Muscle of arm (tissue), 12 donors: ENCODE results near the gene NOTO. TPM values are rescaled to one million over a fixed set of nuclear protein-coding genes. Genes with fewer than 3 reads are reported as not detected.

Experiments used
- DNase-seq: peaks from one replicate; pipeline ENCODE4 v3.0.0-alpha.2; 2013
- polyA plus RNA-seq, 12 donors: library from polyadenylated mRNA; unstranded; fragments of 120-200 nt; gene quantifications; one replicate each; pipeline ENCODE4 v1.2.1, GENCODE V29; 2013; ENCODE audit not compliant: insufficient read length in 12 of 12

The NOTO gene
- polyA plus RNA-seq, 12 donors = 0.06 to 0.08 (median 0.07) TPM; not detected in 9

DNA sequence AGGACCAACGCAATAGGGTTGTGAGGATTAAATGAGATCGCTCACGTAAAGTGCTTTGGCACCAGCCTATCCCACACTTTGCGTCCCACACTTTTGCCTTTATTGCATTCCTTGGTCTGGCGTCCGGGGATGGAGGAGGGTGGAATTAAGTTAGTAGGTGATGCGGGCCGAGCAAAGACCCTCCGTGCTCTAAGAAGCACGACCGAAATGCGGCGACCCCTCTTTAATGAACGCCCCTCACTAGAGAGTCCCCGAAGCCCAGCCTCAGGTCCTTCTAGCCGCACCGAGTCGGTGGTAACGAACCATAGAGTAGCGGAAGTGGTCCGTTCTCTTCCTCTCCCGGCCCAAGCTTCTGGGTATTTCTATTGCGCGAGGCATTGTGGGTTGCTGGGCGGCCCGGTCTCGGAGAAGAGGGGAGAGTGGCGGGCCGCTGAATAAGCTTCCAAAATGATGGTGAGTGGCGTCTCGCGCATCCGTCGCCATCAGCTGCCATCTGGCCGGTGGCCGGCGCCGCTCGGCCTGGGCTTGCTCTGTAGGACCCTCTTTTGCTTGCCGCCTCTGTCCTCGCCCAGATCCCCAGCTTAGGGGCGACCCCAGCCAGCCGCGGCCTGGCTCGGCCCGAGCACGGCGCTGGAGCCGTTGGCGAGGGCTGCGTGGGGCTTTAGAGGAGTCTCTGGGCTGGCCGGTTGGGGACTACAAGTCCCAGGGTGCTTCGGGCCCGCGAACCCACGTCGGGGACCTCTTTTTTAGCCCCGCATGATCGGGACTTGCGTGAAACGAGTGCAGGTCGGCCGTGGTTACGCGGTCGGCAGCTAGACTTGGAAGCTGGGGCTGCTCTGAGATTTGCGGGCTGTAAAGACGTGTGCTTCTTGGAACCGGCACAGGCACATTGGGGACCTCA is 31.8 kb downstream of the NOTO start, which contains the start of gene CCT7:
Gene CCT7, plus strand, starts transcription at position 377 of the 901 bp plus-strand sequence. Its CDS starts 71 bp downstream, at position 448.
- DNase-seq = peak; percentile 93

DNA sequence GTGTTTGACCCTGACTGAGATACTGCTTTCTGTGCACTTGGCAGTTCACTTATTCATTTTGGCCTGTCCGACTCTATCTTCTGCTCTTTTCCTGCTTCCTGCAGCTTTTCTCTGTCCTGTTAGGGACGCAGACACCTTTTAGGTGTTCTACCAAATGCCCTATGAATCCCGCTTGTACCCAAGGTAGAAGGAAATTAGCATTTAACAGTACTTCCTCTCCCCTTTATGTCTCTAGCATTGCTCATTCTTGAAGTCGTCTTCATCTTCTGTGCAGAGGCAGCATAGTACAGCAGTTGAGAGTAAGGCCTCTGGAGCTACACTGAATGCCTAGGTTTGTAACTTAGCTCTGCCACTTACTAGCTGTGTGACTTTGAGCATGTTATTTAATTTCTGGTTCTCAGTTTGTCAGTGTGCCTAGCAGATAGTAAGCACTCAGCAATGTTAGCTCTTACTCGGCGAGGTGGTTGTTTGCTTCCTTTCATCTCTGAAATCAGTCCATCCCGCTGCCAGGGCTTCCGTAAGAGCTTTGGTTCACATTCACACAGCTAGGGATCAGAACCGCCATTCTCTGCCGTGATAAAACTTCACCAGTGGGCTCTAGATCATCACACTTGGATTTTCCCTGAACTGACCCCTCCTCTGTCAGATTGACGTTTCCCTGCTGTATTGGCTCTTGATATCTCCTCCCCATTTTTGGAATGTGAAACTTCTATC is 33.1 kb downstream of the NOTO start:
- DNase-seq = no peak

DNA sequence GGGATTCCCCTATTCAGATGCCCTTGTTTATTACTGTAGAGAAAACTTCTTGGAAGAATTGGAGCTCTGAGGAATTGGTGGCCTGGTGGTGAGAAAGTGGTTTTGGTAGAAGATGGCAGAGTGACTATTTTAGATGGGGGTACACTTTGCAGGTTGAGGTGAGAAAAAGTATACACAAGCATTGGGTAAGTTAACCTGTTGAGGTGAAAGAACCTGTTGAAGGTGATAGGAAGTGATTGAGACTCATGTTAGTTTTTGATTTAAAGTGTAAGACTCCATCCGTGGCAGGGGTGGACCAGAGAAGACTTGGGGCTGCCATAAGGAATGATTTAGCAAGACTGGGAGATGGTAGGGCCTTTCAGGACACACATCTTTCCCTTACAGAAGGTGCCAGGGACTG is 34.8 kb downstream of the NOTO start:
- no peak for DNase-seq

DNA sequence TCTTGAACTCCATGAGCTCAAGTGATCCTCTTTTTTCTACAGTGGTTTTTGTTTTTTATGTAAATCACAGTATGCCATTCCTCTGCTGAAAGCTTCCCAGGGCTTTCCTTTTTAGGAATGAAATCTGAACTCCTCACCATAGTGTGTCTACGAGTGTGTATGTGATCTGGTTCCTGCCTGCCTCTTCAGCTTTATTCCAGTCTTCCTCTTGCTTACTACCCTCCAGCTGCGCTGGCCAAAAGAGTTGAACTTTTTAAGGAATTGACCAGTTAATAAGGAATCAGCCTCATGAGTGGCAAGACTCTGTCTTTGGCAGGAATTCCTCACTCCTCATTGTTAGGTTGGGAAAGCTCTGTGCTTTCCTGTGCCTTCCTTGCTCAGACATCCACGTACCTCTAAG is 35.8 kb downstream of the NOTO start:
- no peak for DNase-seq

- no peak for DNase-seq
Measured at GRCh38 chr2:73238976-73239375, 36.6 kb downstream of the NOTO start.

DNA sequence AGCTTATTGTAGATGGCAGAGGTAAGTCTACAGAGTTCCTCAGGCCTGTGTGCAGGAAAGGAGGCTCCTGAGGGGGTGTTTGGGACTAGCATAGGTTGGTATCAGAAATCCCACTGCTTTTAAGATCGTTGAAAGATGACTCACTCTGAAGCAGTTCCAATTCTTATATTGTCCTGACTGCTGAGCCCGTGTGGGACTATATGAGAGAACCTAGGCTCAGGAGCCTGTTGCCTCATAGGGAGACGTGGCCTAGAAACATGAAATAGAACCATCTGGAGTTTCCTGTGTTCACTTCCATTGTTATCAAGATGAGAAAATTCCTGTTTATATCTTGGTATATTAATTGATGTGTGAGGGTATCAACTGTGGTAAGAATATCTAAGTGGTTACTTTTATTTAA is 37.4 kb downstream of the NOTO start:
- no peak for DNase-seq

DNA sequence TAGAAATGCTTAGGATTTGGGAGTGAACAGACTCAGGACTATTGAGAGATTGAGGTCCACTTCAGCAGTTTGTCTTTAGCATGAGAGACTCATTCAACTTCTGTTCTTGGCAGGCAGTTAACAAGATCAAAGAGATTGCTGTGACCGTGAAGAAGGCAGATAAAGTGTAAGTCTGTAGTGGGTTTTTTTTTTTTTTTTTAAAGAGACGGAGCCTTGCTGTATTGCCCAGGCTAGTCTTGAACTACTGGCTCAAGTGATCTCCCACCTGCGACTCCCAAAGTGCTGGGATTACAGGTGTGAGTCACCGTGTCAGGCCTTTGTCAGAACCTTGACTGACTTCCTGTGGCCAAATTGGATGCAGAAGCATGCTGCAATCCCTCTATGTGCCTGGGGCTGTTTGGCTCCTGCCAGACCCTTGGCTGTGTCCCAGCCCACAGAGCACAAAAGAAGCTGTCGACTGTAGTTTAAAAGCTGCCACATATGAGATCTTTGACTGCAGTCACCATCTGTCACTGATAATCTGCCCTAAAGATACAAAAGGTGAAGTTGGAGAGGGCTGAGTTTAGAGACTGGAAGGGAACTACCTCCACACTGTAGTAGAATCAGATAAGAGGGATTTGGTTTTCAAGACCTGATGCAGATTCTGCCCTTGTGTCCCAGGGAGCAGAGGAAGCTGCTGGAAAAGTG is 41.7 kb downstream of the NOTO start:
- no peak for DNase-seq

GRCh38 chr2:73244580-73244979 is 42.2 kb downstream of the NOTO start:
- DNase-seq = no peak

DNA sequence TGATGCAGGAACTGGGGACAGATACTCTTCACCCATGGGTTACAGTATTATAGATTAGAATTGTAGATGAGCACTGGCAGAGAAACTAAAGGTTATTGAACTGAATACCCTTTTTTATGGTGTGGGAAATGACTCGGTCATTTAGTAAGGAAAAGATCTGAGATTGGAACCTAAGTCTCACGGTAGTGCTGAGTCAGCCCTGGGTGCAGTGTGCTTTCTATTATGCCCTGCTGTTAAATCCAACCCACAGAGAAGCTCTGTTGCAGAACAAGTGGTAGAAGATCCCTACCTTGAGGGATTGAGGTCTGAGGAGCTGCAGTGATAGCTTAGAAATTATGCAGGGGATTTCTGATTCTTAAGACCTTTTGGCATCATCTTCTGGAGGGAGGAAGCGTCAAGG is 44.5 kb downstream of the NOTO start:
- DNase-seq = no peak

- DNase-seq = no peak
Measured at GRCh38 chr2:73249636-73250035, 47.3 kb downstream of the NOTO start.

GRCh38 chr2:73250872-73251846 is 48.8 kb downstream of the NOTO start:
- DNase-seq = no peak

DNA sequence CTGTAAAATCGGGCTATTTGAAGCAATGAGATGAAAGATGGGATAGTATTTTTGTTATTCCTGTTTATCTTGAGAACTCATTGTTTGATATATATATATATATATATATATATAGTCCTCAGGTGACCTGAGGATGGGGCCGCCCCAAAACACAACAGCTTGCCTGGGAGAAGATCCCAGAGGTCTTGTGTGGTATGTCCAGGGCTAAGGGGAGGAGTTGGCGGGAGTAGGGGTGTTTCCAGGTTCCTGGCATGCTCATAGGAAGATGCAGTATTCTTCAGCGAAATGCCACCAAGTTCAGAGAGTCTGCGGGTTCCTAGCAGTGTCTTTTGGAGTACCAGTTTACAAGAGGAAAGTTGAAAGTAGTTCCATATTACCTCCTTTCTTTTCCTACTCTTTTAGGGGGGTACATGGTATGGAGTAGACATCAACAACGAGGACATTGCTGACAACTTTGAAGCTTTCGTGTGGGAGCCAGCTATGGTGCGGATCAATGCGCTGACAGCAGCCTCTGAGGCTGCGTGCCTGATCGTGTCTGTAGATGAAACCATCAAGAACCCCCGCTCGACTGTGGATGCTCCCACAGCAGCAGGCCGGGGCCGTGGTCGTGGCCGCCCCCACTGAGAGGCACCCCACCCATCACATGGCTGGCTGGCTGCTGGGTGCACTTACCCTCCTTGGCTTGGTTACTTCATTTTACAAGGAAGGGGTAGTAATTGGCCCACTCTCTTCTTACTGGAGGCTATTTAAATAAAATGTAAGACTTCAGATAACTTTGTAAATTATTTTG is 50.1 kb downstream of the NOTO start:
- DNase-seq = no peak

- no peak for DNase-seq
Measured at GRCh38 chr2:73253400-73253799, 51.0 kb downstream of the NOTO start.

DNA sequence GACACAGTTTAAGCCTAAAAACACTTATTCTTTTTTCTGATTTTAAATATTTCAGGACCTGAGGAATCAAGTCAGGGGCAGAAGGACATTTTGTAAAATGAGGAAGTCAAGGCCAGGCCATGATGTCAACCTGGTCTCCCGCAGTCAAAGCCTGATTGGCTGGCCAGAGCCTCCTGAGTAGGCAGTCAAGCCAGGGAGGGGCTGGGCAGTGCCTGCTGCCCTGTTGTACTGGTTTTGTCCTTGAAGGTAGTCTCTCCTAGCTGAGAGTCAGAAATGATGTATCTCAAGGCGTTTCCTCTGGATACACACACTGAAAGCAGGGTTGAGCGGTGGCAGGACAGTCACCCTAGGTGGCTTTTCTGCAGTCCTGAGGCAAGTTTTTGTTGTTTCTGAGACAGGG is 51.5 kb downstream of the NOTO start:
- DNase-seq = no peak

- DNase-seq = no peak
Measured at GRCh38 chr2:73254343-73255006, 52.1 kb downstream of the NOTO start.

DNA sequence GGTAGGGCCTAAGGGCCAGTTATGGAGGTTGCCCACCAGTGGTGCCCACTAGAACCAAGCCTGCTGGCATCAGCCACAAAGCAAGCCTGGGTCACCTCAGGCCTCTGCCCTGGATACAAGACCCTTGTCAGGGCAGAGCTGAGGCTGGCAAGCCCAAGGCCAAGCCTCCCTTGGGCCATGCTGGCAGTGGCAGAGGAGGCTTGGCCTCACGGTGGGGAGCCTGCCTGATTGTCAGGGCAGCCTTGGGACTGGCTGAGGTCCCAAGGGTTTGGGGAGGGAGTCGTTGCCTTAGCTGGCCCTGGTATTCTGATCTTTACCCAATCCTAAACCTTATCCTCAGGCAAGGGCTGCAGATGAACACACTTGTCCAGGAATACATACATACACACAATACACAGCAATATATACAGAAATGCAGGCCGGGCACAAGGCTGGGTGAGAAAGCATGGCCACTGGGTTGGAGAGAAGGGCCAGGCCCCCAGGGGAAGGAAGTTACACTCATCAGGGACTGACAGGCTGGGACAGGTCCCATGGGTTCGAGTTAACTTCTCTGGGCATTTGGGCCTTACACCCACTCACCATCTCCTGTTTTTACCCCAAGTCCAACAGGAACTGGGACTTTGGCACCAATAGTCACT is 52.8 kb downstream of the NOTO start:
- no peak for DNase-seq

- no peak for DNase-seq
Measured at GRCh38 chr2:73255907-73256617, 53.7 kb downstream of the NOTO start.

DNA sequence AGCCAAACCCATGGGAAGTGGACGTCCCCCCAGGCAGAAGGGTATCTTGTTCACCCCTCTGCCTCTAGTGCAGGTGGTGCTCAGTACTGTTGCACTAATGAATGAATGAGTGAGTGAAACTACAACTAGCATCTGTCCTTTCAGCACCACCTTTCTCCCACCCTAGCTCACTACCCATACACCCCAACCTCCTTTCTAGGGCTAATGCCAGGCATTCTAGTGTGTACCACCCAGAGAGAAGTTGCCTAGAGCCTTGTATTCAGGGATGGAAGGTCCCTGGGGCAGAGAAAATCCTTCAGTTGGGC is 54.2 kb downstream of the NOTO start:
- no peak for DNase-seq

- DNase-seq = no peak
Measured at GRCh38 chr2:73257021-73257420, 54.6 kb downstream of the NOTO start.
